SK-N-DZ (cell line): ENCODE data around the gene HCST.

Experiments
- DNase-seq: peaks from one replicate; pipeline ENCODE4 v3.0.0-alpha.2; 2015; ENCODE audit warnings: low spot score
- small RNA-seq, 2 experiments: library from RNA; depleted of rRNA; stranded (forward); fragments of <200 nt; gene quantifications; one replicate each; pipeline ENCODE3, GENCODE V24; 2014

HCST gene

DNA sequence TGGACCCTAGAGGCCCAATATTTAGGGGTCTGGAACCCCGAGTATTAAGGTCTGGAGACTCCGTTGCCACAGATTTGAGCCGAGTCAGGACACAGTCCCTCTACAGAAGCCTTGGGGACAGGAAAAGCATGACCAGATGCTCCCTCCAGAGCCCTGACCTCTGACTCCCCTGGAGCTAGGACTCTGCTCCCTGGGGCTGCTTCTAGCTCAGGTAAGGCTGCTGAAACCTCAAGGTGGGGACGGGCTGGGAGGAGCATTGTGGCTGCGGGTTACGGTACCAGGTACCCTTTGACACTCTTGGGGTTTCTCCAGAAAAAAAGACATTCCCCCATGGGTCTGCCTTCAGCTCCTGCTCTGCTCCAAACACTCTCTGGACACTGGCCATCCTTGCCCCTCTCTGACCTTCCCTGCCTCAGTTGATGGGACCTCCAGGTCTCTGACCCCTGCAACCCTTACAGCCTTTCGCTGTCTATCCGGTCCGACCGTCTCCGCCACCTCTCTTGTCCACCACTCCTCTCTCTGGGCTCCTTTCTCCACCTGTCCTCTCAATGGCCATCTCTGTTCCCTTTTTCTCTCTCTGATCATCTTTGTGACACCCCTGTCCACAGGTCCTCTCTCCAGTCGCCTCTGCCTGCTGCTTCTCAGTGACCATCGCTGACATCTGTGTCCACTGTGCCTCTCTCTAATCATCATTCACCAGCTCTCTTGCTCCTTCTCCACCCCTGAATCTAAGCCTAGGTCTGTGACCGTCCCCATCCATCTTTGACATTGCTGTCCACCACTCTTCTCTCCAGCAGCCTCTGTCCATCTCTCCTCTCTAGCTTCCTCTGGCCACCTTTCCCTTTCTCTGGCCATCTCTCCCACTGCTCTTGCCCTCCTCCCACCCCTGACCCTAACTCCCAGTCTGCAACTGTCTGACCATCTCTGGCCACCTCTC, 35.3 kb downstream of the HCST start:
- DNase-seq = no peak

GRCh38 chr19:35938282-35939224, 36.2 kb downstream of the HCST start:
- DNase-seq = no peak

DNA sequence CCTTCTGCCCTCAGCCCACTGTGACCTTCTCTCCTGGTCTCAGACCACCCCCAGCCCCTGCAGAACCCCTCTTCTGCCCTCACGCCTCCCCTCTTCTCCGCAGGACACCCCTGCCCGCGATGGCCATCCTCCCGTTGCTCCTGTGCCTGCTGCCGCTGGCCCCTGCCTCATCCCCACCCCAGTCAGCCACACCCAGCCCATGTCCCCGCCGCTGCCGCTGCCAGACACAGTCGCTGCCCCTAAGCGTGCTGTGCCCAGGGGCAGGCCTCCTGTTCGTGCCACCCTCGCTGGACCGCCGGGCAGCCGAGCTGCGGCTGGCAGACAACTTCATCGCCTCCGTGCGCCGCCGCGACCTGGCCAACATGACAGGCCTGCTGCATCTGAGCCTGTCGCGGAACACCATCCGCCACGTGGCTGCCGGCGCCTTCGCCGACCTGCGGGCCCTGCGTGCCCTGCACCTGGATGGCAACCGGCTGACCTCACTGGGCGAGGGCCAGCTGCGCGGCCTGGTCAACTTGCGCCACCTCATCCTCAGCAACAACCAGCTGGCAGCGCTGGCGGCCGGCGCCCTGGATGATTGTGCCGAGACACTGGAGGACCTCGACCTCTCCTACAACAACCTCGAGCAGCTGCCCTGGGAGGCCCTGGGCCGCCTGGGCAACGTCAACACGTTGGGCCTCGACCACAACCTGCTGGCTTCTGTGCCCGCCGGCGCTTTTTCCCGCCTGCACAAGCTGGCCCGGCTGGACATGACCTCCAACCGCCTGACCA, 37.2 kb downstream of the HCST start:
- DNase-seq = no peak

DNA sequence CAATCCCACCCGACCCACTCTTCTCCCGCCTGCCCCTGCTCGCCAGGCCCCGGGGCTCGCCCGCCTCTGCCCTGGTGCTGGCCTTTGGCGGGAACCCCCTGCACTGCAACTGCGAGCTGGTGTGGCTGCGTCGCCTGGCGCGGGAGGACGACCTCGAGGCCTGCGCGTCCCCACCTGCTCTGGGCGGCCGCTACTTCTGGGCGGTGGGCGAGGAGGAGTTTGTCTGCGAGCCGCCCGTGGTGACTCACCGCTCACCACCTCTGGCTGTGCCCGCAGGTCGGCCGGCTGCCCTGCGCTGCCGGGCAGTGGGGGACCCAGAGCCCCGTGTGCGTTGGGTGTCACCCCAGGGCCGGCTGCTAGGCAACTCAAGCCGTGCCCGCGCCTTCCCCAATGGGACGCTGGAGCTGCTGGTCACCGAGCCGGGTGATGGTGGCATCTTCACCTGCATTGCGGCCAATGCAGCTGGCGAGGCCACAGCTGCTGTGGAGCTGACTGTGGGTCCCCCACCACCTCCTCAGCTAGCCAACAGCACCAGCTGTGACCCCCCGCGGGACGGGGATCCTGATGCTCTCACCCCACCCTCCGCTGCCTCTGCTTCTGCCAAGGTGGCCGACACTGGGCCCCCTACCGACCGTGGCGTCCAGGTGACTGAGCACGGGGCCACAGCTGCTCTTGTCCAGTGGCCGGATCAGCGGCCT, 37.9 kb downstream of the HCST start:
- DNase-seq = no peak

DNA sequence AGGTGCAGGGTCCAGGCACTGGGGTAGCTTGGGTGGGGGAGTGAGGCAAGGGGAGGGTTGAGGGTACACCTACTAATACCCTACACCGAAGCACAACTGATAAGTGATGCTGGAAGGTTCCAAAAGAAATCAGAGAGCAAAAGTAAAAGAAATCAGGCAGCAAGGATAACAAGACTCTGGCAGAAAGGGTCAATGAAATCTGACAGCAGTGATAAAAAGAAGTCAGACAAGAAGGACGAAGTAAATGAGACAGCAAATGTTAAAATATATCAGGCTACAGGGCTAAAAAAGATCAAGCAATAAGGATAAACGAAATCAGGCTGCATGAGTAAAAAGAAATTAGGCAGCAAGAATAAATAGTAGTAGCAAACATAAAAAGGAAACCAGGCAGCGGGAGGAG, 38.5 kb downstream of the HCST start:
- no peak for DNase-seq

- no peak for DNase-seq
These were observed 39.9 kb downstream of the HCST start for GRCh38 chr19:35942235-35942634.

DNA sequence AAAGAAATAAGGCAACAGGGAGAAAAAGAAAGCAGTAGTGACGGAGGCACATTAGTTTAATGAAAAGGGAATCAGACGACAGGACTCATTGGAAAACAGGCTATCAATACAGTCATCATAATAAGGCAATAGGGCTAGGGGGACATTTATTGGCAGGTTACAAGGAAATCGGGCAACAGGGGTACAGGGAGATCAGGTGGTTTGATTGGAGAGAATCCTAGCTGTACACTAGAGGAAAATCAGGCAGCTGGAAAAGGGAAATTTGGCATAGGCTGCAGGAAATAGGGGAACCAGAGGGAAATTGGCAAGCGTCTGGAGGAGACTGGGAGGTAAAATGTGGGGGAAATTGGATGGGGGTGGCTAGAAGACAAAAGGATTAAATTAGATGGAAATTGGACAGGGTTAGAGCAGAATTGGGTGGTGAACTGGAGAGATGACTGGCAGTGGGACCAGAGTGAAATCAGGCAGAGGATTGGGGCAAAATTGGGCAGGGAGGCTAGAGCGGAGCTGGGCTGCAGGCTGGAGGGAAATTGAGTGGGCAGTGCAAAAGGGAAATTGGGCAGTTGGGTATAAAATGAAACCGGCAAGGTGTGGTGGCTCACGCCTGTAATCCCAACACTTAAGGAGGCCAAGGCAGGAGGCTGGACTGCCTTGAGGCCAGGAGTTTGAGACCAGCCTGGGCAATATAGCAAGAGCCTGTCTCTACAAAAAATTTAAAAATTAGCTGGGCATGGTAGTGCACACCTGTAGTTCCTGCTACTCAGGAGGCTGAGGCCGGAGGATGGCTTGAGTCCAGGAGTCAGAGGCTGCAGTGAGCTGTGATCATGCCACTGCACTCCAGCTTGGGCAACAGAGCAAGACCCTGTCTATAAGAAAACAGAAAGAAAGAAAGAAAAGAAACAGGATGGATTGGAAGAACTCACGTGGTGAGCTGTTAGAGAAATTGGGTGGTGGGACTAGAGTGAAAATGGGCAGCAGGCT, 41.3 kb downstream of the HCST start:
- DNase-seq = no peak

DNA sequence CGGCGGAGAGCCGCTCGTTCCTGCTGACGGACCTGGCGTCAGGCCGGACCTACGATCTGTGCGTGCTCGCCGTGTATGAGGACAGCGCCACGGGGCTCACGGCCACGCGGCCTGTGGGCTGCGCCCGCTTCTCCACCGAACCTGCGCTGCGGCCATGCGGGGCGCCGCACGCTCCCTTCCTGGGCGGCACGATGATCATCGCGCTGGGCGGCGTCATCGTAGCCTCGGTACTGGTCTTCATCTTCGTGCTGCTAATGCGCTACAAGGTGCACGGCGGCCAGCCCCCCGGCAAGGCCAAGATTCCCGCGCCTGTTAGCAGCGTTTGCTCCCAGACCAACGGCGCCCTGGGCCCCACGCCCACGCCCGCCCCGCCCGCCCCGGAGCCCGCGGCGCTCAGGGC, 42.2 kb downstream of the HCST start:
- DNase-seq = no peak

GRCh38 chr19:35945121-35945790, 42.9 kb downstream of the HCST start:
- no peak for DNase-seq

- no peak for DNase-seq
These were observed 43.9 kb downstream of the HCST start for GRCh38 chr19:35946203-35946602.

GRCh38 chr19:35949131-35949530, 46.8 kb downstream of the HCST start:
- DNase-seq = no peak

Small RNA genes lying within 50 kb of the gene (small RNA-seq; reads per million reads assigned to genes)
- 0 to 0.04 reads per million in 2 experiments for gene RN7SL402P
